GM18867 (cell line): ENCODE results near the gene RAB31.
A peak's percentile ranks its signal among the peaks of the same experiment; 100 is the strongest.

ENCODE experiments used
- ATAC-seq: cut with Tn5 transposase; IDR thresholded peaks from one replicate; pipeline ENCODE4 v1.9.1; 2021; ENCODE audit warnings: mild to moderate bottlenecking, moderate library complexity; ENCODE audit not compliant: unreplicated experiment

Gene RAB31

GRCh38 chr18:9711361-9712129, 3.4 kb downstream of the RAB31 start:
- peak; percentile 75 for ATAC-seq

- no peak for ATAC-seq
These were observed 4.1 kb downstream of the RAB31 start for GRCh38 chr18:9712130-9712577.

GRCh38 chr18:9712611-9713010, 4.5 kb downstream of the RAB31 start:
- ATAC-seq, result no peak

GRCh38 chr18:9714266-9715087, 6.4 kb downstream of the RAB31 start:
- no peak for ATAC-seq

GRCh38 chr18:9715088-9715343, 6.9 kb downstream of the RAB31 start:
- ATAC-seq, result no peak

GRCh38 chr18:9715978-9716774, 8.1 kb downstream of the RAB31 start:
- no peak for ATAC-seq

- ATAC-seq, result peak; percentile 74
These were observed 8.9 kb downstream of the RAB31 start for GRCh38 chr18:9716780-9717563.

- no peak for ATAC-seq
These were observed 11.4 kb downstream of the RAB31 start for GRCh38 chr18:9719421-9719981.

- ATAC-seq, result no peak
These were observed 12.2 kb downstream of the RAB31 start for GRCh38 chr18:9720327-9720726.

GRCh38 chr18:9721893-9722550, 13.9 kb downstream of the RAB31 start:
- ATAC-seq, result no peak

- ATAC-seq, result no peak
These were observed 14.6 kb downstream of the RAB31 start for GRCh38 chr18:9722691-9723090.

GRCh38 chr18:9724797-9725585, 16.9 kb downstream of the RAB31 start:
- ATAC-seq, result no peak

- no peak for ATAC-seq
These were observed 18.1 kb downstream of the RAB31 start for GRCh38 chr18:9726175-9726574.

- no peak for ATAC-seq
These were observed 18.8 kb downstream of the RAB31 start for GRCh38 chr18:9726936-9727335.

- no peak for ATAC-seq
These were observed 22.7 kb downstream of the RAB31 start for GRCh38 chr18:9730786-9731185.

- no peak for ATAC-seq
These were observed 23.3 kb downstream of the RAB31 start for GRCh38 chr18:9731380-9731779.

- ATAC-seq, result no peak
These were observed 23.9 kb downstream of the RAB31 start for GRCh38 chr18:9732031-9732430.

- no peak for ATAC-seq
These were observed 26.1 kb downstream of the RAB31 start for GRCh38 chr18:9734189-9734588.

GRCh38 chr18:9735238-9735637, 27.1 kb downstream of the RAB31 start:
- ATAC-seq, result no peak
